Activated B cell treated with CpG ODN at 0.5 μM for 24 hours (primary cell): ENCODE results near the gene RRBP1. TPM values are rescaled to one million over a fixed set of nuclear protein-coding genes. Genes with fewer than 3 reads are reported as not detected.

Experiments
- ATAC-seq: fragments of 200-7000 bp; cut with Tn5 transposase; one replicate; pipeline ENCODE4 v1.10.0; 2021; ENCODE audit warnings: low read depth, mild to moderate bottlenecking, moderate library complexity
- CTCF ChIA-PET: fragments of 350-600 bp; sonication (Branson Sonifier 250); formaldehyde crosslinking; loops from one replicate; lab custom pipeline; 2021; ENCODE audit warnings: antibody characterized with exemption; lab: Charles Lee
- POLR2A ChIA-PET: fragments of 350-600 bp; sonication (Branson Sonifier 250); formaldehyde crosslinking; loops from one replicate; lab custom pipeline; 2021; ENCODE audit warnings: antibody characterized with exemption; lab: Charles Lee
- DNase-seq: peaks from one replicate; pipeline ENCODE4 v3.0.0; 2022
- H3K27ac Mint-ChIP-seq: one replicate; pipeline ENCODE4 v1.8.0; 2020; ENCODE audit warnings: mixed read lengths
- H3K27me3 Mint-ChIP-seq: one replicate; pipeline ENCODE4 v1.8.0; 2021; ENCODE audit warnings: mixed read lengths
- H3K36me3 Mint-ChIP-seq: one replicate; pipeline ENCODE4 v1.8.0; 2021; ENCODE audit warnings: low read depth, mixed read lengths
- H3K4me1 Mint-ChIP-seq: one replicate; pipeline ENCODE4 v1.8.0; 2021; ENCODE audit warnings: mixed read lengths
- H3K4me3 Mint-ChIP-seq: one replicate; pipeline ENCODE4 v1.8.0; 2020; ENCODE audit warnings: mild to moderate bottlenecking, mixed read lengths
- H3K9me3 Mint-ChIP-seq: one replicate; pipeline ENCODE4 v1.8.0; 2020; ENCODE audit warnings: mixed read lengths
- intact Hi-C: fragments of 100-400 bp; cut with micrococcal nuclease; formaldehyde crosslinking; loops from one replicate; pipeline ENCODE4 v1.15.1; 2024
- total RNA-seq: library from RNA; stranded (reverse); gene quantifications from 2 replicates; pipeline ENCODE4 v1.2.3, GENCODE V29; 2022
- TF ChIP-seq, protein P1 (sequence below): fragments of 200-600 bp; IDR thresholded peaks from one replicate; pipeline ENCODE4 v1.8.0; 2022; ENCODE audit warnings: antibody characterized with exemption, mild to moderate bottlenecking

The RRBP1 gene
- total RNA-seq, 1 donor from 2014 or later: 22.0 TPM

GRCh38 chr20:17683218-17684076, 1.4 kb upstream of the RRBP1 start:
- POLR2A ChIA-PET: interaction anchor here (1.0 to 2.9 kb wide), 13 partner anchors 147 to 824 kb away, joined by 3 to 22 read pairs (median 6); partner anchors contain the start of genes KAT14, MGME1, PET117 and SEC23B
- intact Hi-C loops: loop anchor here (2.0 to 5.0 kb wide), 3 partner anchors 813 to 904 kb away; partner anchors contain the start of genes DTD1, RBBP9 and SEC23B
- DNase-seq: no peak
- H3K27me3 Mint-ChIP-seq: peaks cover 31% of the 10 kb centered on the region
- H3K4me1 Mint-ChIP-seq: peaks cover 20% of the 10 kb centered on the region
- ATAC-seq: no peak
- H3K4me3 Mint-ChIP-seq: peak overlapping the region; percentile 50
- CTCF ChIA-PET: interaction anchor here (0.5 to 6.8 kb wide), 24 partner anchors 8 to 604 kb away, joined by 3 to 108 read pairs (median 4); partner anchors contain the start of genes DSTN, KAT14, PET117 and ZNF133
- no peak overlapping the region for H3K27ac Mint-ChIP-seq
- H3K36me3 Mint-ChIP-seq: no peaks in the 10 kb centered on the region
- peaks cover 2% of the 10 kb centered on the region for H3K9me3 Mint-ChIP-seq
- TF ChIP-seq, protein P1, sequence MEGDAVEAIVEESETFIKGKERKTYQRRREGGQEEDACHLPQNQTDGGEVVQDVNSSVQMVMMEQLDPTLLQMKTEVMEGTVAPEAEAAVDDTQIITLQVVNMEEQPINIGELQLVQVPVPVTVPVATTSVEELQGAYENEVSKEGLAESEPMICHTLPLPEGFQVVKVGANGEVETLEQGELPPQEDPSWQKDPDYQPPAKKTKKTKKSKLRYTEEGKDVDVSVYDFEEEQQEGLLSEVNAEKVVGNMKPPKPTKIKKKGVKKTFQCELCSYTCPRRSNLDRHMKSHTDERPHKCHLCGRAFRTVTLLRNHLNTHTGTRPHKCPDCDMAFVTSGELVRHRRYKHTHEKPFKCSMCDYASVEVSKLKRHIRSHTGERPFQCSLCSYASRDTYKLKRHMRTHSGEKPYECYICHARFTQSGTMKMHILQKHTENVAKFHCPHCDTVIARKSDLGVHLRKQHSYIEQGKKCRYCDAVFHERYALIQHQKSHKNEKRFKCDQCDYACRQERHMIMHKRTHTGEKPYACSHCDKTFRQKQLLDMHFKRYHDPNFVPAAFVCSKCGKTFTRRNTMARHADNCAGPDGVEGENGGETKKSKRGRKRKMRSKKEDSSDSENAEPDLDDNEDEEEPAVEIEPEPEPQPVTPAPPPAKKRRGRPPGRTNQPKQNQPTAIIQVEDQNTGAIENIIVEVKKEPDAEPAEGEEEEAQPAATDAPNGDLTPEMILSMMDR: no peak

DNA sequence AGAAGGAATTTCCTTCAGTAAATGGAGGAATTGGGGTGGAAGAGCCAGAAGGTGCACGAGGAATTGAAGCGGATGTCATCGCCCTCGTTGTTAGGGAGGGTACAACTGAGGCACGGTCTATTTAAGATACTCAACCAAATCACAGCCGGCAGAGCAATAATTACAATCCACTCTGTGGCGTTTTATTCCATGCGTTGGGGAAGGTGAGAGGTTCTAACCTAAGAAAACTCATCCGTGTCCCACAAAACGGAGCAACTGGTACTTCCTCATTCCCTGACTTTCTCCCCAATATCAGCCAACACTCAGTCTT, 802 bp upstream of the RRBP1 start:
- intact Hi-C loops: loop anchor here (1.0 to 5.0 kb wide), 12 partner anchors 114 to 904 kb away; partner anchors contain the start of genes DTD1, DZANK1, KAT14 and PET117
- Mint-ChIP-seq H3K4me1 (peaks cover 20% of the 10 kb centered on the region), H3K27me3 (peaks cover 28% of the 10 kb centered on the region), H3K9me3 (peaks cover 2% of the 10 kb centered on the region), H3K27ac (peak overlapping the region; percentile 82), H3K4me3 (peak overlapping the region; percentile 86), H3K36me3 (no peaks in the 10 kb centered on the region)
- ATAC-seq (no peak), DNase-seq (no peak)
- TF ChIP-seq, protein P1: no peak
- CTCF ChIA-PET: interaction anchor here (0.5 to 6.8 kb wide), 28 partner anchors 8 to 605 kb away, joined by 3 to 108 read pairs (median 4); partner anchors contain the start of genes DSTN, KAT14, PET117 and ZNF133
- POLR2A ChIA-PET: interaction anchor here (0.7 to 2.9 kb wide), 19 partner anchors 146 to 825 kb away, joined by 3 to 22 read pairs (median 6); partner anchors contain the start of genes KAT14, MGME1, PET117 and SEC23B

- Mint-ChIP-seq H3K4me1 (peaks cover 20% of the 10 kb centered on the region), H3K9me3 (no peaks in the 10 kb centered on the region), H3K27me3 (peaks cover 17% of the 10 kb centered on the region), H3K27ac (no peak overlapping the region), H3K36me3 (no peaks in the 10 kb centered on the region), H3K4me3 (peak overlapping the region; percentile 86)
- ATAC-seq (peak; percentile 3), DNase-seq (peak; percentile 62)
- TF ChIP-seq, protein P1: no peak
- POLR2A ChIA-PET: interaction anchor here (0.7 to 2.9 kb wide), 18 partner anchors 175 to 1112 kb away, joined by 3 to 22 read pairs (median 6); partner anchors contain the start of genes KAT14, MGME1, PET117 and SNX5
- CTCF ChIA-PET: interaction anchor here (0.8 to 6.8 kb wide), 23 partner anchors 10 to 606 kb away, joined by 3 to 108 read pairs (median 5); partner anchors contain the start of genes KAT14, PET117 and ZNF133
- intact Hi-C loops: loop anchor here (1.0 to 5.0 kb wide), 18 partner anchors 19 to 906 kb away; partner anchors contain the start of genes DTD1, DZANK1, KAT14 and PET117
Observed at GRCh38 chr20:17681726-17682102, 328 bp downstream of the RRBP1 start.

- H3K27me3 Mint-ChIP-seq: peaks cover 12% of the 10 kb centered on the region
- TF ChIP-seq, protein P1: no peak
- ChIA-PET POLR2A (interaction anchor here (0.7 to 2.9 kb wide), 10 partner anchors 179 to 1113 kb away, joined by 3 to 22 read pairs (median 5); partner anchors contain the start of genes KAT14 and PET117), CTCF (interaction anchor here (0.6 to 6.8 kb wide), 13 partner anchors 26 to 457 kb away, joined by 3 to 108 read pairs (median 6); partner anchors contain the start of genes KAT14 and PET117)
- intact Hi-C loops: loop anchor here (1.0 to 5.0 kb wide), 7 partner anchors 18 to 906 kb away; partner anchors contain the start of gene DTD1
- DNase-seq: peak; percentile 91
- ATAC-seq: peak; percentile 20
- peak overlapping the region; percentile 66 for H3K27ac Mint-ChIP-seq
- H3K9me3 Mint-ChIP-seq: no peaks in the 10 kb centered on the region
- no peaks in the 10 kb centered on the region for H3K36me3 Mint-ChIP-seq
- H3K4me1 Mint-ChIP-seq: peaks cover 20% of the 10 kb centered on the region
- H3K4me3 Mint-ChIP-seq: peak overlapping the region; percentile 80
Observed at GRCh38 chr20:17680836-17681725, 961 bp downstream of the RRBP1 start.
